ENCODE measurements around the gene KLF14. TPM values are rescaled to one million over a fixed set of nuclear protein-coding genes. Genes with fewer than 3 reads are reported as not detected.
A peak's percentile ranks its signal among the peaks of the same experiment; 100 is the strongest.

KLF14 gene
- not detected in 2 replicates for polyA plus RNA-seq (2011; rRNA removed)
- 0.01 TPM in 2 replicates for polyA plus RNA-seq (2012; cell fraction: cytosol; rRNA removed)
- polyA plus RNA-seq (2012; cell fraction: nucleus; rRNA removed) = not detected in 2 replicates
- 0.03 TPM in 2 of 3 replicates, not detected in the other for polyA plus RNA-seq (2017; fragmentation: RNase III; extraction: RNeasy Plus Mini Kit Qiagen cat#74134 plus additional on column Dnase treatment)
- not detected in 2 replicates for polyA minus RNA-seq (2011; rRNA and poly(A)+ RNA removed)

DNA sequence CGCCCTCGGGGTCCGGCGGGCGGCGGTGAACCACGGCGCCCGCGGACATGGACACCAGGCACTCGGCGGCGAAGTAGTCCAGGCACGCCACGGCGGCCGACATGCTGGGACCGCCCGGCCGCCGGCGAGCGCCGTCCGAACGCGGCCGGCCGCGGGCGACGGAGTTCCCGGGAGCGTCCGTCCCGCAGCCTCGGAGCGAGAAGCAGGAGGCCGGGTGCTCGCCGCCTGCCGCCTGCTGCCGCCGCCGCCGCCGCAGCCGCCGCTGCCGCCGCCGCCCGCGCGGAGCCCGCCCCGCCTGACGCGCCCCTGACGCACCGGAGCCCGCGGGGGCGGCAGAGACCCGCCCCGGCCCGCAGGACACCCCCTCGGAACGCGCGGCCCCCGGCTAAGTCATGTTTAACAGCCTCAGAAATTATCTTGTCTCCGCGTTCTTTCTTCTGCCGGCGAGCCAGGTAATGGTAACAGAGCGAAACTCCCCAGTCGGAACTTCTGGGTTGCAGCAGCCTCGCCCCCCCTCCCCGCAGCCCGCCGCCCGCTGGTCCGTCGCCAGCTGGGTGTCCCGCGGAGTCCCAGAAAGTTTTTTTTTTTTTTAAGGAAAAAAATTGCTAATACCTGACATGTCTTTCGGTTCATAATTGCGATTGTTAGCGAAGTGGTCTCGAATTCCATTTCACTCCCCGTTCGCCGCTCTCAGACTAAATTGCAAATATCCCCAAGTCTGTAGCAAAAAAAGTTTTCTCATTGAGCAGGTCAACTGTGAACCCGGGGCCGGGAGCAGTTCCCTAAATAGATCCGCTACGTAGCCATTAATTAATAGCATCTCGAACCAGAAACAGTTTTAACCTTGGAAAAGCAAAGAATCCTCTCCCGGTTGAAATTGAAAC lies at the start of gene KLF14:
TSS of gene KLF14 (minus strand) at position 277 of the 884 bp plus-strand sequence. CDS start at position 103, 174 bp downstream.
- peak in 1 of 2 experiments; percentile 59; a peak in 4 of 6 replicates for ATAC-seq
- TF ChIP-seq POLR2A (IDR thresholded peaks at IDR 0.05; ENCODE audit: low read length) (no peak), BCL3 (IDR thresholded peaks at IDR 0.05) (no peak), CTCF (IDR thresholded peaks at IDR 0.05) (no peak), NPAS2 (CRISPR knock-in tag; IDR thresholded peaks at IDR 0.05; ENCODE audit: borderline replicate concordance) (no peak), RARB (CRISPR knock-in tag; IDR thresholded peaks at IDR 0.05) (no peak), SMC3 (IDR thresholded peaks at IDR 0.05) (no peak), SREBF2 (IDR thresholded peaks at IDR 0.05) (no peak), HOXB13 (CRISPR knock-in tag; IDR thresholded peaks at IDR 0.05; ENCODE audit: low read depth) (no peak), ZC3H11A (IDR thresholded peaks at IDR 0.05) (no peak), NR3C1 (IDR thresholded peaks at IDR 0.05) (no peak), RAD21 (conservative IDR thresholded peaks at IDR 0.05 in 1 of 2, IDR thresholded peaks at IDR 0.05 in 1 of 2) (no peak), NFE2L2 (conservative IDR thresholded peaks at IDR 0.05; ENCODE audit: low read length) (no peak), POLR2AphosphoS2 (conservative IDR thresholded peaks at IDR 0.05; ENCODE audit: low read length) (no peak), TFCP2L1 (CRISPR knock-in tag; IDR thresholded peaks at IDR 0.05) (no peak), JUNB (IDR thresholded peaks at IDR 0.05) (no peak), ZFP36 (IDR thresholded peaks at IDR 0.05; ENCODE audit: borderline replicate concordance, partially characterized antibody) (no peak), JUN (IDR thresholded peaks at IDR 0.05) (no peak), USF2 (IDR thresholded peaks at IDR 0.05) (no peak), TP53 (CRISPR knock-in tag; IDR thresholded peaks at IDR 0.05) (no peak), ZSCAN20 (CRISPR knock-in tag; IDR thresholded peaks at IDR 0.05) (no peak)
- peak within 1 kb of the TSS; percentile 55 for H3K4me3 ChIP-seq
- H3K4me1 ChIP-seq = no peaks in the 10 kb centered on the region
- H3K4me2 ChIP-seq = peak within 1 kb of the TSS; percentile 78
- no peaks in the 10 kb centered on the region for H3K9me3 ChIP-seq
- ChIA-PET POLR2A (no interaction called here), CTCF (interaction anchor here (1.6 kb wide), 1 partner anchor 12 kb away, joined by 3 read pairs; no protein-coding TSS in a partner anchor)
- H3K27ac ChIP-seq = peak within 1 kb of the TSS in 1 of 2 experiments; percentile 51; a peak in 2 of 6 replicates
- WGBS (ENCODE audit: missing lambda C conversion rate) = 52% methylated on average over 57 of the region's 100 CpGs
- FAIRE-seq = no peak
- no peak for DNase-seq (ENCODE audit: low read depth in 1 of 2, low spot score in 1 of 2)

DNA sequence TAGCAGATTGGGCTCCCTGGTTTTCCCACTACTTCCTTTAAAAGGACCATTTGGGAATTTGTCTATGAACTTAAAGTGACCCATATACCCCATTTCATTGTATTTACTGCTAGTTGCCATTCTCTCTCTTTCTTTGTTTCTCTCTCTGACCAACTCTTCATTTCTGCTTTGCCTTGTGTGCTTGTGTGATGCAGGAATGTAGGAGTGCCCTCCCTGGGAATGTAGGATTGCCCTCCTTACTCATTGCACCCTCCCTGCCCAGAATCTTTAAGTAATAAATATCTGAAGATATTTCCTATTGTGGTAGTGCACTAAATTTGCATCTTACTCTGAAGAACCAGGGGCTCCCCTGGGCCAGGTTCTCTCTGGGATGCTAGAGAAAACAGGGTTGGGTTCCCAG lies 47.3 kb upstream of the KLF14 start:
- TF ChIP-seq TP53 (CRISPR knock-in tag; IDR thresholded peaks at IDR 0.05) = no peak
- no peak for TF ChIP-seq MYC (IDR thresholded peaks at IDR 0.05; ENCODE audit: borderline replicate concordance, low read length)
- TF ChIP-seq ZC3H11A (IDR thresholded peaks at IDR 0.05) = no peak
- no peak for TF ChIP-seq HOXB5 (CRISPR knock-in tag; IDR thresholded peaks at IDR 0.05)
- no peak for TF ChIP-seq PHF8 (IDR thresholded peaks at IDR 0.05; ENCODE audit: borderline replicate concordance, low read depth)
- FAIRE-seq = no peak
- no peak overlapping the region for H3K27ac ChIP-seq
- DNase-seq (ENCODE audit: low read depth in 1 of 2, low spot score in 1 of 2) = no peak
- ChIA-PET POLR2A (no interaction called here), CTCF (no interaction called here)
- no peak overlapping the region for H3K4me3 ChIP-seq
- H3K4me1 ChIP-seq = no peaks in the 10 kb centered on the region
- ATAC-seq = no peak
- H3K4me2 ChIP-seq = no peak overlapping the region
- H3K9me3 ChIP-seq = 0 out of 3 replicates have a peak, but pooled peaks cover 2% of the 10 kb centered on the region

Data from A549 (cell line).